Activated CD4-positive, alpha-beta T cell treated with anti-CD3 and anti-CD28 coated beads for 1 hour (primary cell): ENCODE measurements around the gene ITGB8.

Experiments
- DNase-seq: peaks from one replicate; pipeline ENCODE4 v3.0.0-alpha.2; 2020

The ITGB8 gene

GRCh38 chr7:20310963-20311742, 19.5 kb upstream of the ITGB8 start:
- DNase-seq: no peak

- DNase-seq: no peak
Observed at GRCh38 chr7:20311743-20312042, 19.0 kb upstream of the ITGB8 start.

- no peak for DNase-seq
Observed at GRCh38 chr7:20312562-20312961, 18.1 kb upstream of the ITGB8 start.

- no peak for DNase-seq
Observed at GRCh38 chr7:20313626-20314025, 17.1 kb upstream of the ITGB8 start.

GRCh38 chr7:20314198-20314597, 16.5 kb upstream of the ITGB8 start:
- no peak for DNase-seq

- DNase-seq: no peak
Observed at GRCh38 chr7:20316706-20317105, 14.0 kb upstream of the ITGB8 start.

- no peak for DNase-seq
Observed at GRCh38 chr7:20317413-20317812, 13.3 kb upstream of the ITGB8 start.

- no peak for DNase-seq
Observed at GRCh38 chr7:20318933-20319332, 11.8 kb upstream of the ITGB8 start.

- no peak for DNase-seq
Observed at GRCh38 chr7:20320322-20320721, 10.4 kb upstream of the ITGB8 start.

- no peak for DNase-seq
Observed at GRCh38 chr7:20320786-20321185, 9.9 kb upstream of the ITGB8 start.

GRCh38 chr7:20323595-20323994, 7.1 kb upstream of the ITGB8 start:
- DNase-seq: no peak

- DNase-seq: no peak
Observed at GRCh38 chr7:20326342-20326741, 4.4 kb upstream of the ITGB8 start.

GRCh38 chr7:20327055-20327454, 3.6 kb upstream of the ITGB8 start:
- no peak for DNase-seq

- DNase-seq: no peak
Observed at GRCh38 chr7:20328027-20328426, 2.7 kb upstream of the ITGB8 start.

GRCh38 chr7:20328692-20329091, 2.0 kb upstream of the ITGB8 start:
- no peak for DNase-seq

GRCh38 chr7:20329389-20330238, 1.1 kb upstream of the ITGB8 start:
- DNase-seq: no peak

- no peak for DNase-seq
Observed at GRCh38 chr7:20330928-20331909, 519 bp downstream of the ITGB8 start.

- no peak for DNase-seq
Observed at GRCh38 chr7:20331910-20332813, 1.5 kb downstream of the ITGB8 start.

GRCh38 chr7:20338285-20338684, 7.6 kb downstream of the ITGB8 start:
- DNase-seq: no peak

- DNase-seq: no peak
Observed at GRCh38 chr7:20340839-20341238, 10.1 kb downstream of the ITGB8 start.

- no peak for DNase-seq
Observed at GRCh38 chr7:20343205-20343604, 12.5 kb downstream of the ITGB8 start.

- DNase-seq: no peak
Observed at GRCh38 chr7:20343941-20344340, 13.2 kb downstream of the ITGB8 start.
